HUES64 (cell line): ENCODE data around the gene CCDC30.

ENCODE experiments used
- H3K27ac ChIP-seq: 2 replicates; pipeline ENCODE4 v1.7.0; 2013; ENCODE audit warnings: low read depth, low read length, inconsistent platforms
- H3K27me3 ChIP-seq: 2 replicates; pipeline ENCODE4 v1.6.1; 2013; ENCODE audit warnings: mild to moderate bottlenecking, low read length; ENCODE audit not compliant: insufficient read depth
- H3K36me3 ChIP-seq: 2 replicates; pipeline ENCODE4 v1.6.1; 2013; ENCODE audit warnings: mild to moderate bottlenecking, low read length; ENCODE audit not compliant: insufficient read depth
- H3K4me1 ChIP-seq: 2 replicates; pipeline ENCODE4 v1.6.1; 2013; ENCODE audit warnings: mild to moderate bottlenecking, low read length, moderate library complexity; ENCODE audit not compliant: insufficient read depth
- H3K4me3 ChIP-seq: 2 replicates; pipeline ENCODE4 v1.5.1; 2013; ENCODE audit warnings: mild to moderate bottlenecking, low read length, moderate library complexity
- H3K9ac ChIP-seq: 2 replicates; pipeline ENCODE4 v1.6.1; 2013; ENCODE audit warnings: mild to moderate bottlenecking, low read depth, low read length
- H3K9me3 ChIP-seq: 2 replicates; pipeline ENCODE4 v1.6.1; 2013; ENCODE audit warnings: low read depth, low read length; ENCODE audit not compliant: insufficient read depth
- WGBS: fragments of 150-250, 120-280 bp; methylation state at CpG from one replicate; pipeline ENCODE4 v1.1.7; 2013; ENCODE audit warnings: missing lambda C conversion rate; 5-methylcytosine and 5-hydroxymethylcytosine counted together

The CCDC30 gene

GRCh38 chr1:42524330-42524729 lies 61.2 kb downstream of the CCDC30 start:
- 86% methylated on average over 3 of the region's 3 CpGs for WGBS
- no peaks in the 10 kb centered on the region for H3K36me3 ChIP-seq
- H3K4me1 ChIP-seq = no peaks in the 10 kb centered on the region
- no peaks in the 10 kb centered on the region for H3K27me3 ChIP-seq
- no peak overlapping the region for H3K9ac ChIP-seq
- H3K9me3 ChIP-seq = peaks cover 15% of the 10 kb centered on the region
- no peak overlapping the region for H3K27ac ChIP-seq
- H3K4me3 ChIP-seq = no peak overlapping the region

GRCh38 chr1:42529724-42530181 lies 66.7 kb downstream of the CCDC30 start:
- Histone ChIP-seq H3K9ac (no peak overlapping the region), H3K27ac (no peak overlapping the region), H3K36me3 (no peaks in the 10 kb centered on the region), H3K27me3 (no peaks in the 10 kb centered on the region), H3K4me3 (no peak overlapping the region), H3K9me3 (no peaks in the 10 kb centered on the region), H3K4me1 (no peaks in the 10 kb centered on the region)
- WGBS = 97% methylated on average over 3 of the region's 3 CpGs

- Histone ChIP-seq H3K27ac (no peak overlapping the region), H3K4me3 (no peak overlapping the region), H3K9me3 (no peaks in the 10 kb centered on the region), H3K4me1 (no peaks in the 10 kb centered on the region), H3K9ac (no peak overlapping the region), H3K36me3 (no peaks in the 10 kb centered on the region), H3K27me3 (no peaks in the 10 kb centered on the region)
- WGBS = 68% methylated on average over 1 of the region's 2 CpGs
These were observed 68.0 kb downstream of the CCDC30 start for GRCh38 chr1:42531043-42531442.

GRCh38 chr1:42533101-42533863 lies 70.2 kb downstream of the CCDC30 start:
- Histone ChIP-seq H3K9me3 (no peaks in the 10 kb centered on the region), H3K27ac (no peak overlapping the region), H3K9ac (no peak overlapping the region), H3K27me3 (no peaks in the 10 kb centered on the region), H3K36me3 (no peaks in the 10 kb centered on the region), H3K4me3 (no peak overlapping the region), H3K4me1 (no peaks in the 10 kb centered on the region)
- 95% methylated on average over 6 of the region's 6 CpGs for WGBS

- no peaks in the 10 kb centered on the region for H3K4me1 ChIP-seq
- no CpG with 5 or more reads among the region's 1 CpG for WGBS
- no peaks in the 10 kb centered on the region for H3K36me3 ChIP-seq
- no peaks in the 10 kb centered on the region for H3K27me3 ChIP-seq
- no peak overlapping the region for H3K27ac ChIP-seq
- no peak overlapping the region for H3K4me3 ChIP-seq
- no peak overlapping the region for H3K9ac ChIP-seq
- no peaks in the 10 kb centered on the region for H3K9me3 ChIP-seq
These were observed 78.0 kb downstream of the CCDC30 start for GRCh38 chr1:42541104-42541503.

- Histone ChIP-seq H3K27ac (no peak overlapping the region), H3K4me3 (no peak overlapping the region), H3K9me3 (no peaks in the 10 kb centered on the region), H3K4me1 (no peaks in the 10 kb centered on the region), H3K27me3 (no peaks in the 10 kb centered on the region), H3K9ac (no peak overlapping the region), H3K36me3 (no peaks in the 10 kb centered on the region)
- WGBS = 97% methylated on average over 3 of the region's 3 CpGs
These were observed 88.1 kb downstream of the CCDC30 start for GRCh38 chr1:42551180-42551579.

GRCh38 chr1:42551590-42551989 lies 88.5 kb downstream of the CCDC30 start:
- no peak overlapping the region for H3K27ac ChIP-seq
- 92% methylated on average over 3 of the region's 3 CpGs for WGBS
- no peaks in the 10 kb centered on the region for H3K4me1 ChIP-seq
- H3K9me3 ChIP-seq = no peaks in the 10 kb centered on the region
- no peaks in the 10 kb centered on the region for H3K36me3 ChIP-seq
- no peak overlapping the region for H3K4me3 ChIP-seq
- H3K27me3 ChIP-seq = no peaks in the 10 kb centered on the region
- no peak overlapping the region for H3K9ac ChIP-seq

GRCh38 chr1:42552636-42553035 lies 89.5 kb downstream of the CCDC30 start:
- Histone ChIP-seq H3K9me3 (no peaks in the 10 kb centered on the region), H3K9ac (no peak overlapping the region), H3K4me3 (no peak overlapping the region), H3K4me1 (no peaks in the 10 kb centered on the region), H3K36me3 (no peaks in the 10 kb centered on the region), H3K27me3 (no peaks in the 10 kb centered on the region), H3K27ac (no peak overlapping the region)
- 94% methylated on average over 2 of the region's 4 CpGs for WGBS

- H3K4me1 ChIP-seq = no peaks in the 10 kb centered on the region
- H3K9ac ChIP-seq = no peak overlapping the region
- H3K4me3 ChIP-seq = no peak overlapping the region
- H3K27ac ChIP-seq = no peak overlapping the region
- WGBS = 100% methylated on average over 1 of the region's 1 CpG
- H3K27me3 ChIP-seq = no peaks in the 10 kb centered on the region
- no peaks in the 10 kb centered on the region for H3K9me3 ChIP-seq
- no peaks in the 10 kb centered on the region for H3K36me3 ChIP-seq
These were observed 94.3 kb downstream of the CCDC30 start for GRCh38 chr1:42557230-42557851.

GRCh38 chr1:42567038-42567437 lies 104.0 kb downstream of the CCDC30 start:
- Histone ChIP-seq H3K9me3 (no peaks in the 10 kb centered on the region), H3K4me3 (no peak overlapping the region), H3K27ac (no peak overlapping the region), H3K36me3 (no peaks in the 10 kb centered on the region), H3K27me3 (no peaks in the 10 kb centered on the region), H3K9ac (no peak overlapping the region), H3K4me1 (no peaks in the 10 kb centered on the region)

- no peaks in the 10 kb centered on the region for H3K4me1 ChIP-seq
- H3K9ac ChIP-seq = no peak overlapping the region
- no peak overlapping the region for H3K4me3 ChIP-seq
- 95% methylated on average over 1 of the region's 1 CpG for WGBS
- H3K36me3 ChIP-seq = no peaks in the 10 kb centered on the region
- H3K9me3 ChIP-seq = no peaks in the 10 kb centered on the region
- H3K27me3 ChIP-seq = no peaks in the 10 kb centered on the region
- no peak overlapping the region for H3K27ac ChIP-seq
These were observed 113.8 kb downstream of the CCDC30 start for GRCh38 chr1:42576935-42577334.
